LHCN-M2 (cell line): ENCODE measurements around the gene MBOAT1. TPM values are rescaled to one million over a fixed set of nuclear protein-coding genes. Genes with fewer than 3 reads are reported as not detected.
"Not testable (repeated sequence)": the region's sequence is repeated elsewhere in the genome, so short reads cannot be mapped to it uniquely, and the experiment has no call there.

Experiments
- DNase-seq: peaks from one replicate; pipeline ENCODE4 v3.0.0-alpha.2; 2012; ENCODE audit warnings: low read depth
- total RNA-seq: library from RNA; depleted of rRNA; stranded (reverse); fragments of >200 nt; gene quantifications from 2 replicates; pipeline ENCODE4 v1.2.3, GENCODE V29; 2014

MBOAT1 gene
- total RNA-seq, 1 experiment from 2014 or later: 3.3 TPM

DNA sequence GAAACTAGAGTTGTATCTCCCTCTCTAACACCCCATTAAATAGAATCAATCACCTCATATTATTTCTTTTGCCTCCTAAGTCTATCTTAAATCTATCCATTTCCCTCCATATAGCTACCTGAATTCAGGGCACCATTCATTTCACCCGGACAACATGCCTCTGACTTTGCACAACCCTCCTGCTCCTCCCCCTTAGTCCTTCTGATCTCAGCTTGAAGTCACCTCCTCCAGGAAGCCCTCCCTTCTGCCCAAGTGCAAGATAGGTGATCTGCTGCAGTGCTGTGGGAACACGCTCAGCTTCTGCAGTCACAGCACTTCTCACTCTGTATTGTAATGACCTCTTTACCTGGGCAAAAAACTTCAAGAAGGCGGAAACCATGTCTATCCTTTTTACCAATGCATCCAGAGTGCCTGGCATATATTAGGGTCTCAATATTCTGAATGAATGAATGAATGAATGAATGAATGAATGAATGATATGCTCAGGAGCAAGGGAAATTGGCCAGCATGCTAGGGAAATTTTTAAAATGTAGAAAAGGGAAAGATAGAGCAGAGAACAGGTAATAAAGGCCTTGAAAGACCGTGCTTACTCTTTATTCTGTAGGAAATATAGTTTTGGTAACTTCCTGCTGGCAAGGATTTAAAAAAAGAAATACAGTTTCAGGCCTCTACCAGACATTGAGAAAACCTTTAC, 41.7 kb downstream of the MBOAT1 start:
- DNase-seq: no peak

DNA sequence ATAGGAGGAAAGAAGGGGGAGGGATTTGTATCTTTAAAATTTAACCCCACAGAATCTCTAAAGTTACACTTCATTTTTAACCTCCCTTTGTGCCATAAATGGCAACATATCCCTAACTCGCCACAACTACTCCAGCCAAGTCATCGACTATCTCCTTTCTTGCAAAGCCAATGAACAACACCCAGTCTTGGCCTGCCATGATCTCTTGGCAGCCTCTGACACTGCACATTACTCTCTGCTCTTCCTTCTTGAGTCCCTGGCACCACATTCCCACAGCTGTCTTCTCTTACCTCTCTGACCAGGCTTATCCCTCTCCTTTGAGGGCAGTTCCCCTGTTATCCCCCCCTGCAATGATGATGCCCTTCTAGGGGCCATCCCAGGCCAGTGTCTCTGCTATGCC, 42.5 kb downstream of the MBOAT1 start:
- no peak for DNase-seq

DNA sequence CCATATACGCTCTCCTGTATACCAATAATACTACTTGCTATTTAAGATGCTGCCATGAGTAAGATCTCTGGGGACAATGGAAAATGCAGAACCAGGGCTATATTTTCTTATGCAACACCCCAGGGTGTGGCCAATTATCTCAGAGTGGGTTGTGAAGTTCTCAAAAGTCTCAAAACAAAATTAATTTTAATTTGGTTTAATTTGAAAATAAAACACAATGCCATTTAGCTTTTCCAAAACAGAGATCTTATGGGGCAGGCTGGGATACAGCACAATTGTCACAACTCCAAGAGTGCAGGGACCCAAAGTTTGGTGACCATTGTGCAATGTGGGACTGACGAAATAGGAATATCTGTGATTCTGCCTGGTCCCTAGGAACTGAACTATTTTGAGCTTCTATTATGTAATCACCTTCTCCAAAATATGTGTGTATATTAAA, 43.1 kb downstream of the MBOAT1 start:
- DNase-seq: no peak

DNA sequence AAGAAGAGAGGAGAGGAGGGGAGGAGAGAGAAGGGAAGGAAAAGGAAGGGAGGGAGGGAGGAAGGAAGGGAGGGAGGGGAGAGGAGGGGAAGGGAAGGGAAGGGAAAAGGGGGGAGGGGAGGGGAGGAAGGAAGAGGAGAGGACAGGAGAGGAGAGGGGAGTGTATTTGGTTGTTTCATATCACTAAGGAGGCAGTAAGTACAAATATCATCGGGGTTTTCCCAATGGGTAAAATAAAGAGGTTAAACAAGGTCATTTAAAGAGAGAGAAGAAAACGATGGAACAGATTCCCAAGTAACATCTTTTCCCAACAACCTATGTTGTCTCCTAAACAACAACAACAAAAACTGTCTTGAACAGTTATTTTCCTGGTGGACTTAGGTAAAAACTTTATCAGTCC, 43.6 kb downstream of the MBOAT1 start:
- DNase-seq: no peak

DNA sequence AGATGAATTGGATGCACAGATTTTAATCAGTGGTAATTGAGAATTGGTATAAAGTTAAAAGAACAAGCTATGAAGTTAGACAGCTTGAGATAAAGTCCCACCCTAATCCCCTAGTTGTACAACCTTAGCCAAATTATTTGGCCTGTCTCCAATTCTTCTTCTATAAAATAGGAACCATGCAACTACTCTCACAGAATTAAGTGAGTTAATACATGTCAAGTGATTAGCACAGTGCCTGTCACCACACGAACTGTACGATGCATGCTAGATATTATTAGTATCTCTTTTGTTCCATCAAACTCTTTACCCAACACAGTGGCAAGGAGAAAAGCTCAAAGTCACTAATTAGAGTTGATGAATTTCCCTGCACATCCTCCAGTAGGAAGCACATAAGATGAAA, 44.7 kb downstream of the MBOAT1 start:
- no peak for DNase-seq

DNA sequence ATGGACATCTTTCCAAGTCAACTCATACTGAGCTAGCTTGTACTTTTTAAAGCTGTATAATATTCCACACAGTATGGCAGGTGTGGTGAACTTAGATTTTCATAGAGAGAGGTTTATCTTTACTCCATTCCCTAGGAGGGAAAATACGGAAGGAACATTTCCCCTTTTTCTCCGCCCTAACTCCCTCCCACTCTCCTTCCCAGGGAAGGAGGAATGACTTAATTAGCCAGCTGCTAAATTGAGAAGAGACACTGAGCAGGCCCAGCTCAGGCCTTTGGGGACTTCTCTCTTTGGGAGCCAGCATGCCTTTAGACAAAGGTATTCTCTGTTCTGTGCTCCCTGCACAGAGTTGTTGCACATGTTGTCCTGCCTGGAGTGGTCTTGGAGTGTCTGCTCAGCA, 46.1 kb downstream of the MBOAT1 start:
- no peak for DNase-seq

DNA sequence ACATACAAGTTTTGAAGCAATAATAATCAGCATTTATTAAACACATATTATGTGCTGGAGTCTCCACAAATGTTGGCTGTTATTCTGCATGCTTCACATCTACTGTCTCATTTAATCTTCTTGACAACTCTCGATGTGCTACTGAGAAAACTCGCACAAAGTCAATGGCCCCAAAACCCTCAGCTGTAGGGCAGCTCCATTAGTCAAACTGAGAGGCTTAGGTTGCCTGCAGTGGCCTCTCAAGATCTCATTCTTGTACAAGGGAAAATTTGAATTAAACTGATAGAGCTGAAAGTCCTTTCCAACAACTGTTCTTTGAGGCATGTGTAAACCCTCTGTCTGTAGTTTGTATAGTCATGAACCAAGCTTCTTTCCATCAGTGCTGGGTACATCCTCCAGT, 49.8 kb downstream of the MBOAT1 start:
- no peak for DNase-seq

DNA sequence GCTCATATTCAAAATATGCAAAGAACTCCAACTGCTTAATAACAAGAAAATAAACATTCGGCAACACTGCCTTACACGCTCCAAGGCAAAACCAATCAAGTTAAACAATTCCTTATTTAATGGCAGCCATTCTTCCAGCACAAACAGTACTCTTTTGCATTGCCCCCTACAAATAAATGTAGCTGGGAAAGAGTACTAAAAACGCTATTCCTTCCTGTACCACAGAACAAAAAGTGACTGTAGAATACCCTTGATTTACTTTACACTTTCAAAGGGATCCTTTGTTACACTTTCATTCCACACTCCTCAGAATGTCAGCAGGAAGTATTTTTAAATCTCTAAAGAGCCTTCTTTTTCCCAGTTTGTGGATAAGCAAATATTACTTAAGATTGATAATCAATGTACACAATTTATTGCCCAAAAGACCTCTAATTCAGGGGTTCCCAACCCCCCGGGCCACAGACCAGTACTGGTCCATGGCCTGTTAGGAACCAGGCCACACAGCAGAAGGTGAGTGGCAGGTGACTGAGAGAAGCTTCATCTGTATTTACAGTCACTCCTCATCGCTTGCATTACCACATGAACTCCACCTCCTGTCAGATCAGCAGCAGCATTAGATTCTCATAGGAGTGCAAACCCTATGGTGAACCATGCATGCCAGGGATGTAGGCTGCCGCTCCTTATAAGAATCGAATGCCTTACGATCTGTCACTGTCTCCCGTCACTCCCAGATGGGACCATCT, 51.6 kb downstream of the MBOAT1 start:
- DNase-seq: no peak

DNA sequence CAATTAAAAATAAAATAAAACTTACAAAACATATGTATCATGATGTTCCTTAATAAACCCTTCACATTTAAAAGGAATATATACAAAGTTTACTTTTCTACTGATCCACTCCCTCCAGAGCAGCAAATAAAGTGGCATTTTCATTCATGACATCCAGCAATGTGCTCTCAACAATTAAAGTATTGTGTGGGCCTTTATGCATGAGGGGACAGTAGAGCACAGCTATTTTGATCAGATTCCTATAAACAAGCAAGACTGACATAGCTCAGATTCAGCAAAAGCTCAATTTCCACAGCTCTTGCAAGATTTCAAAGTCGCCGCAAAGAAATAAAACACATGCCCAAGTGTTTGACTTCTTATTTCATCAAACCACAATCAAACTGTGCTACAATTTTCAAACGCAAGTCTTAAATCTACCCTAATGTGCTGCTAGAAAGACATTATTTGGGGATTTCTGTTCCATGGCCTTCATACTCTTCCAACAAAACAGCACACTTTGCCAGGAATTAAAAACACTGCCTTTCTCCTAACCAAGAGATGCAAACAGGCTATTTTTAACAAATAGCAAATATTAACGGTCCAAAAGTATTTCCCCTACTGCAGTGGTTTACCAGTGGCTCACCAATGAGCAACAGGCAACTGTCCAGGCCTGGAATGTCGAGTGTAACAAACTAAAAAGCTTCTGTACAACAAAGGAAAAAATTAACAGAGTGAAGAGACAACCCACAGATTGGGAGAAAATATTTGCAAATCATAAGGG, 52.3 kb downstream of the MBOAT1 start:
- DNase-seq: no peak

DNA sequence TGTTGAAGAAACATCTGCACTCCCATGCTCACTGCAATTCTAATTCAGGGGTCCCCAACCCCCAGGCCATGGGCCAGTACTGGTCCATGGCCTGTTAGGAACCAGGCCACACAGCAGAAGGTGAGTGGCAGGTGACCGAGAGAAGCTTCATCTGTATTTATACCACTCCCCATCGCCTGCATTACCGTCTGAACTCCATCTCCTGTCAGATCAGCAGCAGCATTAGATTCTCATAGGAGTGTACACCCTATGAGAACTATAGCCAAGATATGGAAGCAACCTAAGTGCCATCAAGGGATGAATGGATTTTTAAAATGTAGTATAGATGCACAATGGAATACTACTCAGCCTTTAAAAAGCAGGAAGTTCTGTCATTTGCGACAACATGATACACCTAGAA, 53.2 kb downstream of the MBOAT1 start:
- no peak for DNase-seq

DNA sequence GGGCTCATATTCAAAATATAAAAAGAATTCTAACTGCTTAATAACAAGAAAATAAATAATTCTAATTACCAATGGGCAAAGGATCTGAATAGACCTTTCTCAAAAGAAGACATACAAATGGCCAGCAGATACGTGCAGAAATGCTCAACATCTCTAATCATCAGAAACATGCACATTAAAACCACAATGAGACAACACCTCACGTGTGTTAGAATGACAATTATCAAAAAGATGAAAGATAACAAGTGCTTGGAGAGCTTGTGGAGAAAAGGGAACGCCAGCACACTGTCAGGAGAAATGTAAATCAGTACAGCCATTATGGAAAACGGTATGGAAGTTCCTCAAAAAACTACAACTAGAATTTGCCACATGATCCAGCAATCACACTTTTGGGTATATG, 53.6 kb downstream of the MBOAT1 start:
- DNase-seq: no peak

DNA sequence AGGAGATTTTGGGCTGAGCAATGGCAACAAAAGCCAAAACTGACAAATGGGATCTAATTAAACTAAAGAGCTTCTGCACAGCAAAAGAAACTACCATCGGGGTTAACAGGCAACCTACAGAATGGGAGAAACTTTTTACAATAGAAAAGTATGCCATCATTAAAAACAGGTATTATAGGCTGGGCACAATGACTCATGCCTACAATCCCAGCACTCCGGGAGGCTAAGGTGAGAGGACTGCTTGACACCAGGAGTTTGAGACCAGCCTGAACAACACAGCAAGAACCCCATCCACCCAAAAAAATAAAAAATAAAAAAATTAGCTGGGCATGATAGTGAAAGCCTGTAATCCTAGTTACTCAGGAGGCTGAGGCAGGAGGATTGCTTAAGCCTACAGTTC, 55.4 kb downstream of the MBOAT1 start:
- DNase-seq: no peak

DNA sequence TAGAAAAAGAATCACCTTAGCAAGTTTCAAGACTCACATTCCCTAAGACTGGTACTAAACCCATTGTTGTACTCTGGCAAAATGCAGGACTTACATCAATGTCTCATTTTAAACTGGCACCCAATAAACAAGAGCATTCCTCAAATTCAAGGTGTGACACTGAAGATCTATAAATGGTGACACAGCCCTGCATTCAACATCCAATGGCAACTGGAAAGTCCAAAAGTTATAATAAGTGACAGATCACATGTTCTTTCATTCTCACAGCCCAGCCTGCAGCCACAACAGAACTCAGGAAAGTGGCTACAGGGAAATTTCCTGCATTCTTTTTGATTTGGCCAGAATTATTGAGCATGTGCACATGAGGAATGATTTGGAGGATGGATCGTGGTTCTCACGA, 57.5 kb downstream of the MBOAT1 start:
- no peak for DNase-seq

DNA sequence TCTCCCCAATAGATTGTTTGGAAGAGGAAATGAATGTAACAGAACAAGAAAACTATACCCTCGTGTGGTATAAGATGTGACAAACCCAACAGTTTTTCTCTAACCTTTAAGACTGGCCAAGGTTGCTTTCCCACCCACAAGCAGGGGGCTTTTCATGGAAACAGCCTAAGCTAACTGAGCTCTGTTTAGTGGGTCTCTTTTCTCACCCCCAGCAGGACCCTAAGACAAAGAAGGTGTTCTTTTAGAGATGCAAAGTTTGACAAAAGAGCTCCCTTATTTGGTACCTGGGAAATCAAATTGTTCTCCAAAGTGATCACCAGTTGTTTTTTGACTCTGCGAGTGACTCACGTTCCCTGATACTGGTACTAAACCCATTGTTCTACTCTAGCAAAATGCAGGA, 59.1 kb downstream of the MBOAT1 start:
- DNase-seq: no peak

DNA sequence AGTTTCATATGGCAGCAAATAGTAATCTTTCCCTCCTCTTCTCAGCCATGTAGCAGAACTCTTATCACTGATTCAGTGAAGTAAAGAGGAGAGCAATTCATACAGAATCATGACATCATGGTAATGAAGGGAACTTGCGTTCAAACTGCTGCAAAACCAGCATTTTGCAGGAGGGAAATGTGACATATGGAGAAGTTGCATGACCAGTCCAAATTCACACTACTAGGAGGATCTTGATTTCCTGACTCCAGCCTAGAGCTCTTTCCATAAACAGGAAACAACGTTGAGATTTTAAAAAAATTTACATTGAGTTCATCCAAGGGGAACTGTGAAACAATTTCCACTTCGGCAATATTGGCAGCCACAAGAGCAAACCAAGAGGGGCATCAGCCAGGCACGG, 63.8 kb downstream of the MBOAT1 start:
- no peak for DNase-seq

DNA sequence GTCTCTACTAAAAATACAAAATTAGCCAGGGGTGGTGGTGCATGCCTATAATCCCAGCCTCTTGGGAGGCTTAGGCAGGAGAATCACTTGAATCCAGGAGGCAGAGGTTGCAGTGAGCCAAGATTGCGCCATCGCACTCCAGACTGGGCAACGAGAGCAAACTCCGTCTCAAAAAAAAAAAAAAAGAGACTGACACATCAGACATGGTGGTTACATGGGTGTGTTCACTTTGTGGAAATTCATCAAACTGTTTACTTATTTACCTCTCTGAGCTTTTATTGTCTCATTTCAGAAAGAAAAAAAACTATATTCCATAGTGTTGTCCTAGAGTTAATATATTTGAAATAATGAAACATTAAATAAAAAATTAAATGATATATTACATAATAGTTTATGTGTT, 64.8 kb downstream of the MBOAT1 start:
- no peak for DNase-seq

DNA sequence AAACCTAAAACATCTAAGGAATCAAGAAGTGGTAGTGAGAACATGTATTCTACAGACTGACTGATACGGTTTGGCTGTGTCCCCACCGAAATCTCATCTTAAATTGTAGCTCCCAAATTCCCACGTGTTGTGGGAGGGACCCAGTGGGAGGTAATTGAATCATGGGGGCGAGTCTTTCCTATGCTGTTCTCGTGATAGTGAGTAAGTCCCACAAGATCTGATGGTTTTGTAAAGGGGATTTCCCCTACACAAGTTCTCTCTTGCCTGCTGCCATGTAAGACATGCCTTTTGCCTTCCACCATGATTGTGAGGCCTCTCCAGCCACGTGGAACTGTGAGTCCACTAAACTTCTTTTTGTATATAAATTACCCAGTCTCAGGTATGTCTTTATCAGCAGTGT, 65.4 kb downstream of the MBOAT1 start:
- not testable (repeated sequence) for DNase-seq

DNA sequence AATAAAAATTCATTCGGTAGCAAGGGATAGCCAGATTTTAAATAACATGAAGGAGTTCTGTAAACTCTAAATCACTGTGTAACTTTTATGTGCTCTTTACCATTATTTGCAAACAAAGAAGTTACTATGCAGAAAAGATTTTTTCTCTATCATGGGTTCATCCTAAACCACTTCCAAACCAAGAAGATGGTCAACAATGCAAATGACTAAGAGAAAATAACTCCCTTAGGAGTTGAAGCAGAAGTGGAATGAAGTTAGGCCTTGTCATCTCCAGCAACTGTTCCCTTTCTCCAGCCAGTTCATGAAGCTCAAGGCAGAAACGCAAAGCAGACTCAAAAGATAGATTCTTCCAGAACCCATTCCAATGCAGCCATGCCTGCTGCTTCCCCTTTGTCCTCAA, 66.0 kb downstream of the MBOAT1 start:
- no peak for DNase-seq

DNA sequence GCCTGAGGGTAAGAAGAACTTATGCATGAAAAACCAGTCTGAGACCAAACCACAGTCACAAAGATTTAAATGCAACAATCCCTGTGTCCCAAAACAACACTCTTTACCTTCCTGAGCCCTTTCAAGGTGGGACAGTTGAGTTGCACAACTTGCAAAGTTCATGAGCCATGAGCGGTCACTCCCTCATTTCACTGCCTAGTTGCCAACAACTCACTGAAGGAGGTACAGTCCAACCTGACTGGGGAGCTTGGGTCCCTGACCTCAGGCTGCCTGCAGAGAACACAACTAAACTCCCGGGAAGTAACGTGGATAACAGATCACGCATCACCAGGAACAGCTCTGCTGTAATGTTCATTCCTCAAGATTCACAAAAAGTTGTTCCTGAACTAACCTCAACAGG, 69.4 kb downstream of the MBOAT1 start:
- no peak for DNase-seq

DNA sequence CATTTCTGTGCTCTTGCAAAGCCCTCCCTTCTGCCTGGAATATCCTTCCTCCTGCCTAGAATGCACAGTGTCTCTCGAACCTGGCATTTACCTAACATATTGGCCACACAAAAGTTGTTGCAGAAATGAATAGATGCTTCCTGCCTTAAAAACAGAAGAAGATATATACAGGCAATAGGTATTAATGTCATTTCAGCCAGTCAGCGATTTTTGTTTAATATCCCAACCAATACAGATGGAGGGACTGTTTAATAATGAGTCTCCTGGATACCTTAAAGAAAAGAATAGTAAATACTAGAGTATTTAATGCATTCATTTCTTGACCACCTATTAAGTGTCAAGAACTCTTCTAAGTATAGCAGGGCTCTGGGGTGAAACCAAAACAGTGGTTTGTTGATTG, 70.3 kb downstream of the MBOAT1 start:
- DNase-seq: no peak

DNA sequence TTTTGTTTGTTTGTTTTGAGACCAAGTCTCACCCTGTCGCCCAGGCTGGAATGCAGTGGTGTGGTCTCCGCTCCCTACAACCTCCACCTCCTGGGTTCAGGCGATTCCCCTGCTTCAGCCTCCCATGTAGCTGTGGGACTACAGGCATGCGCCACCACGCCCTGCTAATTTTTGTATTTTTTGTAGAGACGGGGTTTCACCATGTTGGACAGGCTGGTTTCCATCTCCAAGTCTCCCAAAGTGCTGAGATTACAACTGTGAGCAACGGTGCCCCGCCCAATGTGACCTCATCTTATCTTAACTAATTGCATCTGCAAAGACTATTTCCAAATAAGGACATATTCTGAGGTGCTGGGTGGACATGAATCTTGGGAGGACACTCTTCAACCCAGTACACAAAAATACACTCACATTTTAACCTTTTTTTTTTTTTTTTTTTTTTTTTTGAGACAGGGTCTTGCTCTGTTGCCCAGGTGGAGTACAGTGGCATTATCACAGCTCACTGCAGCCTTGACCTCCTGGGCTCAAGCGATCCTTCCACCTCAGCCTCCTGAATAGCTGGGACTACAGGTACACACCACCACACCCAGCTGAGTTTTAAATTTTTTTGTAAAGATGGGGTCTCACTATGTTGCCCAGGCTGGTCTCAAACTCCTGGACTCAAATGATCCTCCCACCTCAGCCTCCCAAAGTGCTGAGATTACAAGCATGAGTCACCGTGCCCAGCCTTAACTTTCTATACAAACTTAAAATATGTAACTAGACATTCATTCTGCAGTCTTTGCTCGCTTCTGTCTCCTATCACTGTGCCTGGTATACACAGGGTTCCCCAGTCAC, 72.9 kb downstream of the MBOAT1 start:
- not testable (repeated sequence) for DNase-seq

DNA sequence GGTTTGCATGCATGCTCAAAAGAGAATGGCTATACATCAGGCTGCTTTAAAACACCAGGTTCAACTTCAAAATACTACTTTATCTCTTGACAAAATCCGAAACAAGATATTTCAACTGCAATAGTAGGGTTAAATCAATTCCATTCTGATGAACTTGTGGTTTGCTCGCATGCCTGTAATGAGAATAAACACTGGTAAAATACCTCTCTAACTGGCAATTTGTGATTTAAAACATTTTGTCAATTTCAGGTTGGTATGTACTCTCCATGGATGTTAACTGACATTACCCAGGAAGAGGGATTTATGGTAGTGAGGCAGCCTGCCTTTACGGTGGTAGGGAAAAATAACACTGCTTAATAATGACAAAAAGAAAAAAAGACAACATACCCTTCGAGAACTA, 74.4 kb downstream of the MBOAT1 start:
- no peak for DNase-seq
